D721Med (cell line): Measurements from ENCODE around the gene SREBF1.

Experiments
- DNase-seq: peaks from one replicate; pipeline ENCODE4 v3.0.0; 2011; ENCODE audit warnings: low spot score; ENCODE audit not compliant: insufficient read length
- FAIRE-seq: peaks from 2 replicates; lab custom pipeline; 2011; peaks lifted over from hg19 to GRCh38; lab: Jason Lieb, UNC
- CTCF ChIP-seq: IDR thresholded peaks from 2 replicates; pipeline ENCODE4 v1.5.1; 2012; ENCODE audit warnings: mild to moderate bottlenecking, control low read depth; ENCODE audit not compliant: insufficient read depth; ENCODE audit errors: missing control alignments

The SREBF1 gene

DNA sequence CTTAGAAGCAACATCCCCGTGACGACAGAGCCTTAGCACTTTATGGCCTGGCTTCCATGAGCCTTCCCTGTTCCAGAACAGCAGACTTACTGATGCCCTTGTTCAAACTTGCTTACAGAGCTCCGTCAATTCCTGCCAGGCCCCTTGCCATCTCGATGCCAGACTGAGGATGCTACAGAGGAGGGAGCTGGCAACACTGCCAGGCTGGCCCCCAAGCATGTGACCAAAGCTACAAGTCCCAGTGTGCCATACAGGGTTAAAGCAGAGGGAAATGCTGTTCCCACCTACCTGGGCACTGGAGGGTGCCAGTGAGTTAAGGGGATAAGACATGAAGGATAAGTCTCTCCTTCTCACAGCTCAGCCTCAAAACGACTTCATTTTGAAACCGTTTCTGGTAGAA is 33.5 kb upstream of the SREBF1 start:
- no peak for TF ChIP-seq CTCF
- FAIRE-seq (no peak), DNase-seq (no peak)

DNA sequence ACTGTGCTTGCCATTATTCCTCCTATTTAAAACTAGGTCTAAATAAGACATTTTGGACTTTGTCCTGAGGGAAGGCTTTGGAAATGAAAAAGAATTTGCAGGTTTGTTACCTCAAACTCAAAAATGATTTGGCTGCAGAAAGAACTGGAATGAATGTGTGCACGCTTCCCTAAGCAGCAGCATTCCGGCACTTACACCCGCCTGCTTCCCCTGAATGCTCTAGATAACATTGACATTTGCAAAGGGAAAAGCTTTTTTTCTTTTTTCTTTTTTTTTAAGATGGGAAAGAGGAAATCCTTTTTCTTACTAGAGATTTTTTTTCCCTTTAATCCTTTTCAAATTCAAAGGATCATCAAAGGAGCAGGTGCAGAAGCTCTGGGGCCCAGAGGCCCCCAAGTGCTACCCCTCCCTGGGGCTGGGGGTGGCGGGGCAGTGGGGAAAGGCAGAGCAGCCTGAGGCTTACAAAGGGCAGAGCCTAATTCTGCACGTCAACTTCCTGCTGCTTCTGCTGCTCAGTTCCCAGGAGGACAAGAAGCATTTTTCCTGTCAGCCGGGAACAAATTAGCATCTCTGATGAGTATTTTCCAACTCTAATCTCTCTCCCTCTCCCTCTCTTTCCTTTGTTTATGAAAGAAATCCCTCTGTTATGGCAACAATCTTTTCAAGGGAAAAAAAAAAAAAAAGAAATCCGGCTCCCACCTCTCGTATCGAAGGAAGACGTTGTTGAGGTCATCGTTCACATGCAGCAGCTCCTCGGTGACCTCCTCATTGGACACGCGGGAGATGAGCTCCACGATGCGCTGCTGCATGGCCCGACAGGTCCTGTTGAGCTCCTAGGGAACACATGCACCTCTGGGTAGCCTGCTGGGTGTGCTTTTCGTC is 32.1 kb upstream of the SREBF1 start:
- TF ChIP-seq CTCF: no peak
- no peak for DNase-seq
- FAIRE-seq: no peak

GRCh38 chr17:17866897-17867296 is 30.1 kb upstream of the SREBF1 start:
- no peak for TF ChIP-seq CTCF
- DNase-seq (no peak), FAIRE-seq (no peak)

- no peak for FAIRE-seq
- no peak for TF ChIP-seq CTCF
- no peak for DNase-seq
These were observed 29.6 kb upstream of the SREBF1 start for GRCh38 chr17:17866425-17866824.

GRCh38 chr17:17865035-17865434 is 28.2 kb upstream of the SREBF1 start:
- no peak for TF ChIP-seq CTCF
- no peak for DNase-seq
- FAIRE-seq: no peak

GRCh38 chr17:17860766-17861107 is 24.0 kb upstream of the SREBF1 start:
- no peak for FAIRE-seq
- no peak for TF ChIP-seq CTCF
- no peak for DNase-seq

- TF ChIP-seq CTCF: peak; percentile 76
- DNase-seq (peak; percentile 97), FAIRE-seq (no peak)
These were observed 23.4 kb upstream of the SREBF1 start for GRCh38 chr17:17859909-17860765.
